Suppressor macrophage treated with lipopolysaccharide for 4 hours (primary cell): ENCODE results near the gene SHC3.

Experiments
- DNase-seq: peaks from one replicate; pipeline ENCODE4 v3.0.0-alpha.2; 2020

Gene SHC3

GRCh38 chr9:88996921-88997235 lies 181.7 kb downstream of the SHC3 start:
- DNase-seq: no peak

GRCh38 chr9:88996046-88996920 lies 182.3 kb downstream of the SHC3 start:
- no peak for DNase-seq

GRCh38 chr9:88995627-88996026 lies 183.0 kb downstream of the SHC3 start:
- DNase-seq: no peak

- DNase-seq: no peak
Measured at GRCh38 chr9:88995200-88995577, 183.4 kb downstream of the SHC3 start.

DNA sequence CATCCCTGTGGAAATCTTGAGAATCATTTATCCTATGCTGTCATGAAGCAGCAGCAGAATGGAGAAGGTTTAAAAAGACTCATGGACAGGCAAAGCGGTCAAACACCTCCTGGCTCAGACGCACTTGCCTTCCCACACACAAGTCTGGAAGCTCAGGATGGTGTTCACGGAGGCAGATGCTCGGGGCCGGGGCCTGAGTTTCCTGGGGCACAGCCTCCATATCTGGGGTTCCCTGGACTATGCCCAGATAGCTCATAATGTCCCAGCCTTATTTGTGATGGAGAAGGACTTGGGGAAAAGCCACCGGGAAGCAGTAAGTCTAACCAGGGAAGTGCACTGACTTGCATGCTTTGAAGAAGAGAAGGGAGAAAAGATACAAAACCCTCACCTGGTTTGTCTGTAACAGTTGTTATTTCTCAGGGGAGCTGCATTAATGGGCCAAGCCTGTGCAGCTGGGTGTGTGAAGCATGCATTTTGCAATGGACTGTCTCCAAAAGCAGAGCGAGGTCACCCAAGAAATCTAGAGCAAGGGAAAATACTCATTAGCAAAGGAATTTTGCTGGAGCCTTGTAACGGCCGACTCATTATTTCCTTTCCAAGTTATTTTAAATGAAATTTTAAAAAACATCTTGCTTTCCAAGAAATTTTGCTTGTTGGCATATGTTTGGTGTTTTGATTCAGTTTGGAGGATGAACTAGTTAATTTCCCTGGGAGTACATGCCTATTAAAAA lies 184.0 kb downstream of the SHC3 start:
- DNase-seq: no peak

GRCh38 chr9:88993871-88994460 lies 184.7 kb downstream of the SHC3 start:
- DNase-seq: no peak

- no peak for DNase-seq
Measured at GRCh38 chr9:88993327-88993726, 185.3 kb downstream of the SHC3 start.

DNA sequence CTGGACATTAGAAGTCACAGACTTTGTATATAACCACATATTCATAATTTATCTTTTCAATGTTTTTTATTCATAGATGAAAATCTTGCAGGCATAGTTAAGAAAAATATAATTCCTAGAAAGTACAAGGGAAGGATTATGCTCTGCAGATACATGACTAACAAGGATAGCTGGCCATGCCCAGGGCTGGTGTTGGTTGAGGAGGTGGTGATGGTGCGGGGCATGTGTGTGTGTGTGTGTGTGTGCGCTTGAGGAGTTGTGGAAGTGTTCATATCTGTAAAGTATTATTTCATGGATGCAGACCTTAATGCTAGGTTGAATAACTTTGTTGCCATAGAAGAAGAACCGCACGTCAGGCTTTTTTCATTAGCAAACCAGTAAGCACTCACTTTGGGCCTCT lies 186.1 kb downstream of the SHC3 start:
- DNase-seq: no peak

DNA sequence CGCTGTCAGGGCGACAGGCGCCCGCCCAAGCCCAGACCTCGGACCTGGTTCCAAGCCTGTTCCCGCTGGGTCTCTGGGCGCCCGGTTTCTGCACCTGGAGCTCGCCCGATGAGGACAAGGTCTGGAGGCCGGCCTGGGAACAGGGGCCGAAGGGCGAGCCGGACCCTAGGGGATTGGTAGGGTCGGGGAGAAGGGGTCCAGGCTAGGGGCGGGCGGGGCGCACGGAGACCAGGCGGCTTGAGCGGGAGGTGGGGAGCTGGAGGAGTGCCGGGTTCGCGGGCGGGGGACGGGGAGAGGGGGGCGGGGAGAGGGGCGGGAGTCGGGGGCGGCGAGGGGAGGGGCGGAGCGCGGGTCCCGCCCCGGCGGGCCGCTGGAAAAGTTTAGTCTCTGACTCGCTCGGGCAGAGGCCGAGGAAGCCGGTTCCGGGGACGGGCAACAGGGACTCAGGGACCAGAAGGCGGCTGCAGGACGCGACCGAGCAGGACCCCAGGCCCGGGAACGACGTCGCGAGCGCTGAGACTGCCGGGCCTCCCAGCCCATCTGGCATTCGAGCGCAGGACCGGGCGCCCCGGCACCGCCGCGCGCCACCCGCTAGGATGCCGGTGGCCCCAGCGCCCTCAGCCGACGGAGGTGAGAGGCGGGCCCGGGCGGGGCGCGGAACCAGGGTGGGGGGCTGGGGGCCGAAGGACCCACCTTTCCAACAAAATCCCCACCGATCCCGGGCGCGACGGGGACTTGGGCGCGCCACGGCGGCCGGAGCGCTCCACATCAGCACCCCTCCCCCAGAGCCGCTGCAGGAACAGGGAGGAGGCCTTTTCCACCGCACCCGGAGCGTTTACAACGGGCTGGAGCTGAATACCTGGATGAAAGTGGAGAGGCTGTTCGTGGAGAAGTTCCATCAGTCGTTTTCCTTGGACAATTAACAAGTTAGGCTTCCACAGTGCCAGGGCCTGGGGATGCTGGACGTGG lies 187.3 kb downstream of the SHC3 start, which contains the start of gene S1PR3:
Gene S1PR3, plus strand, starts transcription at position 403 of the 969 bp plus-strand sequence. CDS start 9,733 bp downstream, outside the sequence.
- peak; percentile 23 for DNase-seq

GRCh38 chr9:88990729-88991065 lies 187.9 kb downstream of the SHC3 start:
- DNase-seq: no peak

GRCh38 chr9:88990041-88990728 lies 188.4 kb downstream of the SHC3 start:
- no peak for DNase-seq

DNA sequence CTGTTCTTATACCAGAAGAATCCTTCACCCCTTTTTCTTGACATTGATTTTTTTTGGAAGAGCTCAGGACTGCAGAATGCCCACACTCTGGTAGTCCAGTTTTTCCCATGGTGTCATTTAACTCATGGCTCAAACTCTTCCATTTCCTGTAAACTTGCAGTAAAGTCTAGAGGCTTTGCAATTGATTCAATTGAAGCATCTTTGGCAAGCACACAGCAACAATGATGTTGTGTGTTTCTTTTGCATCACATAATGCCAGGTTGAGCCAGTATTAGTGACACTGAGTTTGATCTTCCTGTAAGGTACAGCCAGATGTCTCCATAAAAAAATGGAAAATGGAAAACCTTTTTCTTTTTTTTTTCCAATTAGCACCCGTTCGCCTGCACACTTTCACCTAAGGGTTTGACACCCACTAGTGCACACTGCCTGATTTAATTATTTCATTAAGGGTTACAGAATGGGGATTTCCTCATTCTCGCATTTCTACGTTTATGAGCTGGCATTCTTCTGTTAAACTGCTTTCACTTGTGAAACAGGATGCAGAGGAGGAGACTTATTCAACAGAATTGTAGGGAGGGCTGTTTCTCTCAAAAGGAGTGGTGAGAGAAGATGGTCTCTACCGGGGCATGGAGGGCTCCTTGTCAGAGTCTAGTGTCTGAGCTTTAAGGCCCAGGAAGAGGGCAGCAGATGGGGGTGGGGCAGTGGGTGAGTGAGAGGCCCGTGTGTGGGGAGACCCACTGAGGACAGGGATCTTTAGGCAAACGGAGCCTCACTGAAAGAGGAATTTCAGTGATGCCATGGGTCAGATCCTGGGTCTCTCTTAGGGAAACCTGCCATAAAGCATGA lies 189.6 kb downstream of the SHC3 start:
- DNase-seq: peak; percentile 82

GRCh38 chr9:88987661-88988060 lies 191.0 kb downstream of the SHC3 start:
- DNase-seq: no peak

- DNase-seq: no peak
Measured at GRCh38 chr9:88986776-88987175, 191.8 kb downstream of the SHC3 start.

DNA sequence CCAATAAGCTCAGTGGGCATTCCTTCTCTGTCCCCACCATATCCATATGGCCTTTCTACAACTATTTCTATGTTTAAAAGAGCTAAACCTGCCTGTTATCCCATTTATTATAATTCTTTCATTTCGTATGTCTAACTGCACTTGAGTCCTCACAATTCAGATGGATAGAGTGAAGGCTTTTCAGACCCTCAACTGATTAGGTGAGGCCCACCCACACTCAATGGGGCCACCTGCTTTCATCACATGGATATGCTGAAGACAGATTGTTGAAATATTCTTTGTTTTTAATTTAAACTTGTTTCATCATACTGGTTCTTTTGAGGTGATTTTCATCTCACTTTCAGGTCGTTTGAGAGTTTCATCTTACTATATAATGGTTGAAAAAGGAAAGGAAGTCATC lies 193.0 kb downstream of the SHC3 start:
- no peak for DNase-seq

GRCh38 chr9:88984543-88984883 lies 194.1 kb downstream of the SHC3 start:
- DNase-seq: no peak

DNA sequence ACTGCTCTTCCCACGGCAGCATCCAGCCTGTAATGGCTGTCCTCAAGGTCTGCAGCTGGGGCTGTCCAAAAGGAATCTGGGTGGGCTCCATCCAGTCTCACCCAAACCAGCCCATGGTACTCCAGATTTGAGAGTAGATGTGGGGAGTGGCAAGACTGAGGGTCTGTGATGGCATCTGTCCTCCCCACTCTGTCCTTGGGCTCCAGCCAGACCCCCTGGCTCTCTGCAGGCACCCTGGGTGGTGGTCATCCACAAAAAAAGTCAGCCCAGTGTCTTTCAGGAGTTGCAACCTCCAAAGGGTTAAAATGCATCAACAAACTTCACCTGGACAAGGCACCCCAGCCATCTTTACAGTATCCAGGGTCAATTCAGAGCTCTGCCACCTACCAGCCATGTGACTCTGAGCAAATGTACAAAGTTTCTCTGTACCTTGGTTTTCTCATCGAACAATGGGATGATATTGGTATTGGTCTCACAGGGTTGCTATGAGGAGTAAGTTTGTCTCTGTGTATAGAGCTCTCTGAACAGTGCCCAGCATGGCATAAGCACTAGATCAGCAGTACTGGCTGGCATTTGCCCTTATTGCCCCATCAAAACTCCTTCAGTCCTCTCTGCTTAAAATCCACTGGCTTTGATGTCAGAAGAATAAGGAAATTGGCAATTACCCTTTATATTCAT lies 194.6 kb downstream of the SHC3 start:
- DNase-seq: no peak

DNA sequence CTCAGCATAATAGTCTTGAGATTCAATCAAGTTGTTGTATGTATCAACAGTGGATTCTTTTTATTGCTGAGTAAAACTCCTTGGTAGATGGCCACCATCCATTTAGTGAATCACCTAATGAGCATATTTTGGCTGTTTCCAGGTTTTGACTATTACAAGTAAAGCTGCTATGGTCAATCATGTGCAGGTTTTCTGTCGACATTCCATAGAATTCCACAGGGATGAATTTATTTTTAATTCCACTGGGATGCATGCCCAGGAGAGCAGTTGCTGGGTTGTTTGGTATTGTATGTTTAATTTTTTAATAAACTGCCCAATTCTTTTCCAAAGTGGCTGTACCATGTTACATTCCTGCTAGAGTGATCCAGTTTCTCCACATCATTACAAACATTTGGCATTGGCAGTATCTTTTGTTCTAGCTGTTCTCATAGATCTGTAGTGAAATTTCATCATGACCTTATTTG lies 197.8 kb downstream of the SHC3 start:
- no peak for DNase-seq

DNA sequence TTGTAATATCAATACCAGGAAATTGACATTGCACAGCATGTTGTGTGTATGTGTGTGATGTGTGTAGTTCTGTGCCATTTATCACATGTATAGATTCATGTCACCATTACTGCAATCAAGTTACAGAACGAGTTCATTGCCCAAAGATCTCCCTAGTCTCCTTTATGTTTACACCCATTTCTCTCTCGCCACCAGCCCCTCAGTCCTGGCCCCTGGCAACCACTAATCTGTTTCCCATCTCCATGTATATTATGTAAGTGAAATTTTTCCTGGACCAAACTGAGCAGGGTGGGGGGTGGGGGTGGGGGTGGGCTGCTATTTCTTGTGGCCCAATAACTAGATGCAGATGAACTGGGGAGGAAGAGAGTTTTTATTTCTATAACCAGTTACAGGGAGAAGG lies 198.8 kb downstream of the SHC3 start:
- DNase-seq: no peak

DNA sequence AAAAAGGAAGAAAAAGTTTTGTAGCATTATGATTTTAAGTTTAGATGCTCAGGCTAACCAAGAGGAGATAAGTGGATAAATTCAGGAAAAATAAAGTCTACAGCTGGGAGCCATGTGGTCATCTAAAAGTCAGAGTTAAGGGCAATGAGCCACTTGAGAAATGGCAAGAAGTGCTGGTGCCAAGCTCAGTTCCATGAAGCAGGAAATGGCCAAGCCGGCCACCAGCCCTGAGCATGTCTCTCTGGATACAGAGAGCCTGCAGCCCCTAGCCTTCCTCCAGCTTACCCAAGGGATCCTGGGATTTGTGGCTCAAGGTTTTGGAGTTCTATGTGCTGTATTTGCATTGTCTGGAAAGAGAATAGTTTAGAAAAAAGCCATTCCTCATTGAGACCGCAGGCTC lies 199.6 kb downstream of the SHC3 start:
- no peak for DNase-seq

DNA sequence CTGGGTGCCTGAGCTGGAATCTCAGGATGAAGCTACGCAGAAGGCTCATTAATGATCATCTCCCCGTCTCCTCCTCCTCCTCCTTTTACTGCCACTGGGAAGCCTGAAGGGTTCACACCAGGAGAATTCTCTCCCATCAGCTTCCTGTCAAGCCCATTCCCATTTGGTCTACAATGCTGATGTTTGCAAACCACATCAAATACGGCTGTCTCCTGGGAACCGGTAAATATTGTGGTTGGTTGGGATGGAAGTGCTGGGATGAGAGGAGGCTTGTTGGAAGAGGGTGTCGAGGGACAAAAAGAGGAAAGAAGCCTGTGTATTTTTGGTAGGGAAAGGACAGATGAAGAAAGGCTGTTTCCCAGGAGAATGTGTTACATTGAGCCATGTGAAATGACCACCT lies 200.6 kb downstream of the SHC3 start:
- DNase-seq: no peak
